HUES64 (cell line): ENCODE data around the gene TMEM132C.

ENCODE experiments used
- H3K27ac ChIP-seq: 2 replicates; pipeline ENCODE4 v1.7.0; 2013; ENCODE audit warnings: low read depth, low read length, inconsistent platforms
- H3K27me3 ChIP-seq: 2 replicates; pipeline ENCODE4 v1.6.1; 2013; ENCODE audit warnings: mild to moderate bottlenecking, low read length; ENCODE audit not compliant: insufficient read depth
- H3K36me3 ChIP-seq: 2 replicates; pipeline ENCODE4 v1.6.1; 2013; ENCODE audit warnings: mild to moderate bottlenecking, low read length; ENCODE audit not compliant: insufficient read depth
- H3K4me1 ChIP-seq: 2 replicates; pipeline ENCODE4 v1.6.1; 2013; ENCODE audit warnings: mild to moderate bottlenecking, low read length, moderate library complexity; ENCODE audit not compliant: insufficient read depth
- H3K4me3 ChIP-seq: 2 replicates; pipeline ENCODE4 v1.5.1; 2013; ENCODE audit warnings: mild to moderate bottlenecking, low read length, moderate library complexity
- H3K9ac ChIP-seq: 2 replicates; pipeline ENCODE4 v1.6.1; 2013; ENCODE audit warnings: mild to moderate bottlenecking, low read depth, low read length
- H3K9me3 ChIP-seq: 2 replicates; pipeline ENCODE4 v1.6.1; 2013; ENCODE audit warnings: low read depth, low read length; ENCODE audit not compliant: insufficient read depth
- WGBS: fragments of 150-250, 120-280 bp; methylation state at CpG from one replicate; pipeline ENCODE4 v1.1.7; 2013; ENCODE audit warnings: missing lambda C conversion rate; 5-methylcytosine and 5-hydroxymethylcytosine counted together

TMEM132C gene

GRCh38 chr12:128418944-128419343 lies 152.0 kb downstream of the TMEM132C start:
- no peak overlapping the region for H3K9ac ChIP-seq
- no peak overlapping the region for H3K27ac ChIP-seq
- H3K4me1 ChIP-seq: no peaks in the 10 kb centered on the region
- no peak overlapping the region for H3K4me3 ChIP-seq
- H3K36me3 ChIP-seq: no peaks in the 10 kb centered on the region
- H3K27me3 ChIP-seq: no peaks in the 10 kb centered on the region
- H3K9me3 ChIP-seq: no peaks in the 10 kb centered on the region
- 91% methylated on average over 5 of the region's 5 CpGs for WGBS

- H3K4me1 ChIP-seq: no peaks in the 10 kb centered on the region
- H3K4me3 ChIP-seq: no peak overlapping the region
- 94% methylated on average over 2 of the region's 2 CpGs for WGBS
- no peaks in the 10 kb centered on the region for H3K27me3 ChIP-seq
- H3K27ac ChIP-seq: no peak overlapping the region
- no peaks in the 10 kb centered on the region for H3K9me3 ChIP-seq
- H3K9ac ChIP-seq: no peak overlapping the region
- no peaks in the 10 kb centered on the region for H3K36me3 ChIP-seq
Observed at GRCh38 chr12:128420163-128420562, 153.2 kb downstream of the TMEM132C start.

GRCh38 chr12:128421375-128421774 lies 154.4 kb downstream of the TMEM132C start:
- WGBS: 95% methylated on average over 6 of the region's 7 CpGs
- Histone ChIP-seq H3K27me3 (no peaks in the 10 kb centered on the region), H3K27ac (no peak overlapping the region), H3K9me3 (no peaks in the 10 kb centered on the region), H3K4me3 (no peak overlapping the region), H3K36me3 (no peaks in the 10 kb centered on the region), H3K9ac (no peak overlapping the region), H3K4me1 (no peaks in the 10 kb centered on the region)

- no peaks in the 10 kb centered on the region for H3K27me3 ChIP-seq
- no peaks in the 10 kb centered on the region for H3K36me3 ChIP-seq
- H3K9ac ChIP-seq: no peak overlapping the region
- H3K9me3 ChIP-seq: no peaks in the 10 kb centered on the region
- no peak overlapping the region for H3K4me3 ChIP-seq
- WGBS: 92% methylated on average over 1 of the region's 2 CpGs
- no peaks in the 10 kb centered on the region for H3K4me1 ChIP-seq
- no peak overlapping the region for H3K27ac ChIP-seq
Observed at GRCh38 chr12:128423205-128423604, 156.2 kb downstream of the TMEM132C start.

- Histone ChIP-seq H3K4me1 (no peaks in the 10 kb centered on the region), H3K27me3 (no peaks in the 10 kb centered on the region), H3K9ac (no peak overlapping the region), H3K9me3 (no peaks in the 10 kb centered on the region), H3K36me3 (no peaks in the 10 kb centered on the region), H3K4me3 (no peak overlapping the region), H3K27ac (no peak overlapping the region)
- 80% methylated on average over 7 of the region's 7 CpGs for WGBS
Observed at GRCh38 chr12:128424931-128425431, 158.0 kb downstream of the TMEM132C start.

- H3K4me3 ChIP-seq: no peak overlapping the region
- no peaks in the 10 kb centered on the region for H3K27me3 ChIP-seq
- H3K9ac ChIP-seq: no peak overlapping the region
- no peak overlapping the region for H3K27ac ChIP-seq
- H3K4me1 ChIP-seq: no peaks in the 10 kb centered on the region
- WGBS: 95% methylated on average over 18 of the region's 18 CpGs
- no peaks in the 10 kb centered on the region for H3K9me3 ChIP-seq
- H3K36me3 ChIP-seq: no peaks in the 10 kb centered on the region
Observed at GRCh38 chr12:128425666-128426331, 158.8 kb downstream of the TMEM132C start.

GRCh38 chr12:128426511-128426910 lies 159.5 kb downstream of the TMEM132C start:
- Histone ChIP-seq H3K27ac (no peak overlapping the region), H3K9me3 (no peaks in the 10 kb centered on the region), H3K27me3 (no peaks in the 10 kb centered on the region), H3K36me3 (no peaks in the 10 kb centered on the region), H3K4me3 (no peak overlapping the region), H3K4me1 (no peaks in the 10 kb centered on the region), H3K9ac (no peak overlapping the region)
- 93% methylated on average over 5 of the region's 5 CpGs for WGBS

GRCh38 chr12:128439796-128440195 lies 172.8 kb downstream of the TMEM132C start:
- Histone ChIP-seq H3K9ac (no peak overlapping the region), H3K9me3 (no peaks in the 10 kb centered on the region), H3K36me3 (no peaks in the 10 kb centered on the region), H3K27me3 (no peaks in the 10 kb centered on the region), H3K4me3 (no peak overlapping the region), H3K4me1 (peaks cover 3% of the 10 kb centered on the region; the same call in 1 of the 2 replicates), H3K27ac (no peak overlapping the region)
- WGBS: 97% methylated on average over 5 of the region's 5 CpGs

- WGBS: 84% methylated on average over 2 of the region's 2 CpGs
- no peak overlapping the region for H3K4me3 ChIP-seq
- no peaks in the 10 kb centered on the region for H3K9me3 ChIP-seq
- no peaks in the 10 kb centered on the region for H3K36me3 ChIP-seq
- no peak overlapping the region for H3K27ac ChIP-seq
- no peak overlapping the region for H3K9ac ChIP-seq
- no peaks in the 10 kb centered on the region for H3K27me3 ChIP-seq
- H3K4me1 ChIP-seq: peaks cover 22% of the 10 kb centered on the region
Observed at GRCh38 chr12:128442096-128442495, 175.1 kb downstream of the TMEM132C start.

- Histone ChIP-seq H3K4me3 (no peak overlapping the region), H3K27ac (no peak overlapping the region), H3K4me1 (peaks cover 22% of the 10 kb centered on the region), H3K9me3 (no peaks in the 10 kb centered on the region), H3K36me3 (no peaks in the 10 kb centered on the region), H3K9ac (no peak overlapping the region), H3K27me3 (no peaks in the 10 kb centered on the region)
- WGBS: 95% methylated on average over 11 of the region's 12 CpGs
Observed at GRCh38 chr12:128444598-128444997, 177.6 kb downstream of the TMEM132C start.

- 74% methylated on average over 12 of the region's 13 CpGs for WGBS
- H3K27ac ChIP-seq: no peak overlapping the region
- no peaks in the 10 kb centered on the region for H3K36me3 ChIP-seq
- peaks cover 22% of the 10 kb centered on the region for H3K4me1 ChIP-seq
- no peaks in the 10 kb centered on the region for H3K27me3 ChIP-seq
- no peaks in the 10 kb centered on the region for H3K9me3 ChIP-seq
- H3K9ac ChIP-seq: no peak overlapping the region
- H3K4me3 ChIP-seq: no peak overlapping the region
Observed at GRCh38 chr12:128445415-128446127, 178.6 kb downstream of the TMEM132C start.
